ENCODE data around the gene ORC5.

DNA sequence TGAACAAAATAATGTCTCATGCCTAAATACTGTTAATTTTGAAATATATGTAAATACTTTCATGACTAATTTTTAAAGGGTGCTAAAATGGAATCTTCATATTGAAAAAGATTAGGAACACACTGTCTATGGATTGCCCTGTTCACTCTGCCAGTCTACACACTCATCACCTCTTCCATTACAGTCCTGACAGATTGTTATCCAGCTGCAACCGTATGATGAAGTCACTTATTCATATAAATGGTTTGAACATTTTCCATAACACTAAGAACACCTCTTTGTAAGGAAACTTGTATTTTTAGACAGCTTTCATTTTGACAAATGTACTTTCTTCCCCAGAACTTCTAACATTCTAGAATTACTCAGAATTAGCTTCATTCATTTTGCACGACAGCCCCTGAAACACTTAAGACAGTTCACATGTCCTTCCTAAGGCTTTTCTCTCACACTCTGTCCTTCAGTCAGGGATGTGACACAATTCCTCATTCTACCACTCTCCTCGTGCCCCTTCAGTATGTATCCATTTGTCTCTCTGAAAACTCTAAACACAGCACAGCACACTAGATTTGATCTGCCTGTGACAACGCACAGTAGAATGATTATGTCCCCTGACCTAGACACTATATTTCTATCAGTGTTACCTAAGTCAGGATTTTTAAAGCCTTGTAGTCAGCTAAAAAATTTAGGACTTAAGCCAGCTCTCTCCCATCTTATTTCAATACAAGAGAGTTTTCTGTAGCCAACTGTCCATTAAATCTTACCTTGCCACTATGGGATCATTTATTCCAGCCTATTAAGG, 71.9 kb downstream of the ORC5 start:
- no peak for TF ChIP-seq EZH2phosphoT487 (IDR thresholded peaks at IDR 0.05; ENCODE audit: borderline replicate concordance, low read depth, low read length)
- TF ChIP-seq, protein P1, sequence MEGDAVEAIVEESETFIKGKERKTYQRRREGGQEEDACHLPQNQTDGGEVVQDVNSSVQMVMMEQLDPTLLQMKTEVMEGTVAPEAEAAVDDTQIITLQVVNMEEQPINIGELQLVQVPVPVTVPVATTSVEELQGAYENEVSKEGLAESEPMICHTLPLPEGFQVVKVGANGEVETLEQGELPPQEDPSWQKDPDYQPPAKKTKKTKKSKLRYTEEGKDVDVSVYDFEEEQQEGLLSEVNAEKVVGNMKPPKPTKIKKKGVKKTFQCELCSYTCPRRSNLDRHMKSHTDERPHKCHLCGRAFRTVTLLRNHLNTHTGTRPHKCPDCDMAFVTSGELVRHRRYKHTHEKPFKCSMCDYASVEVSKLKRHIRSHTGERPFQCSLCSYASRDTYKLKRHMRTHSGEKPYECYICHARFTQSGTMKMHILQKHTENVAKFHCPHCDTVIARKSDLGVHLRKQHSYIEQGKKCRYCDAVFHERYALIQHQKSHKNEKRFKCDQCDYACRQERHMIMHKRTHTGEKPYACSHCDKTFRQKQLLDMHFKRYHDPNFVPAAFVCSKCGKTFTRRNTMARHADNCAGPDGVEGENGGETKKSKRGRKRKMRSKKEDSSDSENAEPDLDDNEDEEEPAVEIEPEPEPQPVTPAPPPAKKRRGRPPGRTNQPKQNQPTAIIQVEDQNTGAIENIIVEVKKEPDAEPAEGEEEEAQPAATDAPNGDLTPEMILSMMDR (conservative IDR thresholded peaks at IDR 0.05; ENCODE audit: low read length) = no peak

All from OCI-LY7 (cell line).